AG08396 (cell line): Measurements from ENCODE around the gene TMEM179.

Experiments used
- DNase-seq: peaks from one replicate; pipeline ENCODE4 v3.0.0; 2012; ENCODE audit warnings: low spot score, mixed read lengths

The TMEM179 gene

GRCh38 chr14:104555430-104556255 is 48.9 kb downstream of the TMEM179 start:
- DNase-seq = no peak

- DNase-seq = no peak
Measured at GRCh38 chr14:104554608-104555429, 49.8 kb downstream of the TMEM179 start.

GRCh38 chr14:104554088-104554607 is 50.4 kb downstream of the TMEM179 start:
- DNase-seq = no peak

DNA sequence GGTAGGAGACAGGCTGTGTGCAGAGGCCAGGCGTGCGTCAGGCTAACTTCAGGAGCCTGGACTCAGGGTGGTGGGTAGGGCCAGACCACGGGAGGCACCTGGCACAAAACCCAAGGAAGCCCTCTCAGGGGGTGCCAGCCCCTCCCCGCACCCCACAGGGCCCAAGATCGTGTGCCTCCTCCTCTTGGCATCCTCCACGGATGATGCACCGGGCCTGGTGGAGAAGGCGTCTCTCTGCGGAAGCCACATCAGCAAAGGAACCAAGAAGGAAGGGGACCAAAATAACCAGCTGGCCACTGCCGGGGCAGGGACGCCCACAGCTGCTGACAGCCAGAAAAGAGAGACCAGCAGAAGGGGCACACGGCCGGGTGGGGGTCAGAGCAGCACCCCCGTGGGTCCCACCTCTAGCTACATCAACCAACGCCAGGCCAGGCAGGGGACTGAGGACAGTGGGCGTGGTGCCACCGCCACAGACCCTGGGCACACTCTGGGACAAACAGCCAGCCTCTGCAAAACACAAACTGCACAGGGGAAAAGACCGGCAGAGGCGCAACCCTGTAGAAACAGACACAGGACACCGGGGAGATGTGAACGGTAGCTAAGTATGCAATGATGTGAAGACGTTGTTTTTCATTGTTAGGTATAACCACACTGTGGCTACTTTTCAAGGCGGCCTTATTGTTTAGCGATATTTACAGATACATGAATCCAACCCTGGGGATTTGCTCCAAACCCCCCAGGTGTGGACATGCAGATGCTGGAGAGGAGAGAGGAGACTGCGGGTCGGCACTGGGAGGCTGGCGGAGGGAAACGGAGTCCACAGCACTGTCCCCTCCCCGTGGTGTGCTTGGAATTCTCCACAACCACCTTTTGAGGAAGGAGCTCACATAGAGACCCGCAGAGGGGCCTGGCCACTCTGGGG is 51.1 kb downstream of the TMEM179 start:
- DNase-seq = no peak

DNA sequence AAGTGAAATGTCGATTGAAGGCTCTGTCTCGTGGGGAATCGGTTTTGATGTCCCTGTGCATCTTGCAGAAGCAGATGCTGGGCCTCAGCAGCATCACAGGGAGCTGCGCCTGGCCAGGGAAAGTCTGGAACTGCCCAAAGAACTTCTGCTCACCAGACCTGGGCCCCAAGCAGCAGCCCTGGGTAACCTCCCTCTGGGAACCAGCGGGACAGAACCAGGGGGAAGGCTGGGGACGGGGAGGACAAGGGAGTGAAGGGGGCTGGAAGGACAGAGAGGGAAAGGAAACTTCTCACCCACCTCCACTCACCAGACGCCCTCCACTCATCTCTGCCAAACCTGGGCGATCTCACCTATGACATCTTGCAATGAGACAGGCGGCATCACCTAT is 51.8 kb downstream of the TMEM179 start:
- no peak for DNase-seq

GRCh38 chr14:104551851-104552737 is 52.5 kb downstream of the TMEM179 start:
- no peak for DNase-seq

- DNase-seq = no peak
Measured at GRCh38 chr14:104550861-104551728, 53.5 kb downstream of the TMEM179 start.

DNA sequence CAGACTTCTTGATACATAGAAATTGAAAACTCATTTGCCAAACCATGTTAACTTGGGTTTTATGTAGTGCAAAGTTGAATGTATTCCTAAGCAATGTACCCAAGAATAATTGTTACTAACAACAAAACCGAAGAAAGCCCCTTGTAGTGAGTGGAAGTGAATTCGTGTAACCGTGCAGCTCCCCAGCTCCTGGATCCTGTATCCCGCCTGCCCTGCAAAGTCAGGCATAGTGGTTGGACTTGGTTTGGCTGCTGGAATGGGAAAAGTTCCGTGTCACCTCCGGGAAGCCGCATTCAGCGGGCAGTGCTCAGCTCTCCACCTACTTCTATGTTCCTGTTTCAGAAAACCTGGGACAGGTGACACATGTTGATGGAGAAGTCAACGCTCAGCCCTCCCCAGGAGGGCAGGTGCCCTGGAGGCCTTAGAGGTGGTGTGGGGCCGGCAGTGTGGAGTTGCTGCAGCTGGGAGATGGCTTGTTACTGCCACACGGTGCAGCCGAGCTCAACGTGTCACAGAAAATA is 54.2 kb downstream of the TMEM179 start:
- DNase-seq = no peak

DNA sequence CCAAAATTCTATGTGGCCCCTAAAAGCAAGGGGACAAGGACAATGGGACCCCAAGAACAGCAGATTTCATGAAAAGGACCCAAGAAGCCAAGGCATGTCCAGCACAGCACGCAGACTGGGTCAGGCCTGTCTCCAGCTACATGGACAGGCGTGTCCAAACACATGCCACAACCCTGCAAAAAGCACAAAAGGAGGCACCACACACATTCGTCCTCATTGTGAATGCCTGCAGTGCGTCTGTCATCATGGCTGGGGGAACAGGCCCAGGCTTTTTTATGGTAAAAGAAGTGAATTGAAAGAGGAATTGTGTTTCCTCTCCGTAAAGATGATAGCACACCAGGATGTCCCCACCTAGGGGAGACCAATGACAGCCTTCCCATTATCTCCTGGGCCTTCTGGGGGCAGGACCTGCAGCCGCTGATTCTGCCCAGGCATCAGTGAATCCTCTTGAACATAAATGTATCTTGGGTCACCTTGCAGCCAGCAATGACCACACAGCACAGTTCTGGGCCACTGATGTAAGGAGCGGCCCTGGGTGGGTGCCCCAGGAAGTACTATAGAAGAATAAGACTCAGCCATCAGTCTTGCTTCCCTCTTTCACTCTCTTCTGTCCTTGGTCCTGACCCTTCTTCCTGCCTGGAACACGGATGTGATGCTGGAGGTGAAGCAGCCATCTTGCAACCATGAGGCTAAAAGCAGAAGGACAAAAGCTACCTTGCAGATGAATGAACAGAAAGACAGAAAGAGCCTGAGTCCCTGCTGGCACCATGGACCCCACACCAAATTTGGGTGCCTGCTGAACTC is 54.8 kb downstream of the TMEM179 start:
- DNase-seq = peak; percentile 6

- no peak for DNase-seq
Measured at GRCh38 chr14:104548802-104549535, 55.6 kb downstream of the TMEM179 start.

DNA sequence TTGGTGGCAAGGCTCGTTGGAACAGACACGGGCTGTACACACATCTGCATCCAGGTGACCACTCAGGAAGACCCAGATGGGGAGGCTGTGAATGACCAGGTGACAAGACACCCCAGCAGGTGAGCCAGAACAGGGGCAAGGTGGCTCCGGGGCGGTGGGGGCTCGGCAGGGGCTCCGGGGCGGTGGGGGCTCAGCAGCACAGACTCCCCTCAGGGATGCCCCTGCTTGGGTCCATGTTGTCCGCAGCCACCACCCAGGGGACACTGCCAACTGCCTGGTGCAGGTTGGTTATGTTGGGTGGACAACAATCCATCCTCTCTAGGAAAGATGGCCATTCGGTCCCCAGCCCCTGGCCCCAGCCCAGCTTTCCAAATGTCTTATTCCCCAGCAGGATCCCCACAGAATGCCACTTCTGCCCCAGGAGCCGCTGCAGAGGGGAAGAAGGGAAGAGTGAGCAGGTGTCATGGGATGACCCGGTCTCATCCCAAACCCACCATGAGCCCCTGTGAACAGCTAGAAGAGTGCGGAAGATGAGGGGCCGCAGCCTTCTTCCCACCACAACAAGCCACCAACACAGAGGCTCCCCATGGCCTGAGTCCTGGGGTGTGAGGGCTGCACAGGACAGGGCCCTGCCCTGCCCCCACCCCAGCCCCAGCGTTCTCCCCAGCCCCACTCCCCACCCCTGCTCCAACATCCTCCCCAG is 56.4 kb downstream of the TMEM179 start:
- DNase-seq = peak; percentile 9

GRCh38 chr14:104547310-104547997 is 57.1 kb downstream of the TMEM179 start:
- DNase-seq = no peak

- DNase-seq = no peak
Measured at GRCh38 chr14:104546591-104547309, 57.8 kb downstream of the TMEM179 start.

GRCh38 chr14:104545942-104546501 is 58.5 kb downstream of the TMEM179 start:
- no peak for DNase-seq

GRCh38 chr14:104545151-104545941 is 59.2 kb downstream of the TMEM179 start:
- no peak for DNase-seq
